HUES6 (cell line): Measurements from ENCODE around the gene ADAM8.

Source experiments
- H3K27ac ChIP-seq: 2 replicates; pipeline ENCODE4 v1.7.0; 2013; ENCODE audit warnings: low read depth, mild to moderate bottlenecking, low read length, inconsistent platforms
- H3K27me3 ChIP-seq: 2 replicates; pipeline ENCODE4 v1.6.1; 2013; ENCODE audit warnings: low read length; ENCODE audit not compliant: control insufficient read depth, insufficient read depth
- H3K36me3 ChIP-seq: 2 replicates; pipeline ENCODE4 v1.6.1; 2013; ENCODE audit warnings: low read length; ENCODE audit not compliant: control insufficient read depth, insufficient read depth
- H3K4me1 ChIP-seq: 2 replicates; pipeline ENCODE4 v1.6.1; 2013; ENCODE audit warnings: low read length; ENCODE audit not compliant: control insufficient read depth, insufficient read depth
- H3K4me3 ChIP-seq: 2 replicates; pipeline ENCODE4 v1.5.1; 2013; ENCODE audit warnings: low read depth, low read length
- H3K9ac ChIP-seq: one replicate; pipeline ENCODE4 v1.6.1; 2013; ENCODE audit warnings: mild to moderate bottlenecking, low read length
- H3K9me3 ChIP-seq: 2 replicates; pipeline ENCODE4 v1.6.1; 2013; ENCODE audit warnings: low read depth, low read length; ENCODE audit not compliant: control insufficient read depth, insufficient read depth

Gene ADAM8

DNA sequence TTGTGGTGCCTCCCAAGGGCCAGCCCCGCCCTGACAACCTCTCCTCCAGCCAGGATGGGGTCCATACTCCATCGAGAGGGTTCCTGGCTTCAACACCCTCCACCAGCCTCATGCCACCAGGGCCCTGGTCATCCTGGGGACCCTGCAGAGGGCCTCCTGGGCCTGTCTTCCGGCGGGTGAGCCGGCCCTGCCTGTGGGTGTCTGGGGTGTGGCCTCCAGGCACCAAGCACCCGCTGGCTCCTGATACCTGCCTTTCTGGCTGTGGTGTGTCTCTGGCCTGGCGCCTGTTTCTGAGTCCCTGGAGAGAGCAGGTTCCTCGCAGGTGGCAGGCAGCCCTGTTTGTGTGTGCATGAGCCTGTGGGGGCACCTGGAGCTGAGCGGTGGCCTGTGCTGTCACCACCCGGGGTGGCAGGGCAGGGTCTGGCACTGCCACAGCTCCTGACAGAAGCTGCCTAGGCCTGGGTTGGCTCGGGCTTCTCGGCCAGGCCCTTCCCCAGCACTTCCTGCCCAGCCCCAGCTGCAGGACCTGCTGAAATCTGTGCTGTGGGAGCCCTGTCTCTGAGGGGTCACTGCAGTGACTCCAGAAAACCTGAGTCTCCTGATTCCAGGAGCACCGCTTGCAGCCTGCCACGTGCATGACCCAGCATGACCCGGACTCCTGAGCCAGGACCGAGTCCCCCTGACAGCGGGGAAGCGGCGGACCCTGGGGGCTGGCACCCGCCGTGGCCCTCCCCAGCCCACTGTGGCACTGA lies 18.4 kb downstream of the ADAM8 start:
- Histone ChIP-seq H3K27ac (no peak overlapping the region), H3K9ac (no peak overlapping the region), H3K4me3 (peak overlapping the region; percentile 51), H3K27me3 (peaks cover 15% of the 10 kb centered on the region), H3K4me1 (peaks cover 25% of the 10 kb centered on the region), H3K36me3 (no peaks in the 10 kb centered on the region), H3K9me3 (no peaks in the 10 kb centered on the region)

GRCh38 chr10:133257489-133258065 lies 19.1 kb downstream of the ADAM8 start:
- no peaks in the 10 kb centered on the region for H3K9me3 ChIP-seq
- peaks cover 25% of the 10 kb centered on the region for H3K4me1 ChIP-seq
- no peak overlapping the region for H3K27ac ChIP-seq
- H3K4me3 ChIP-seq, result peak overlapping the region; percentile 51
- H3K9ac ChIP-seq, result no peak overlapping the region
- H3K36me3 ChIP-seq, result no peaks in the 10 kb centered on the region
- H3K27me3 ChIP-seq, result peaks cover 8% of the 10 kb centered on the region

DNA sequence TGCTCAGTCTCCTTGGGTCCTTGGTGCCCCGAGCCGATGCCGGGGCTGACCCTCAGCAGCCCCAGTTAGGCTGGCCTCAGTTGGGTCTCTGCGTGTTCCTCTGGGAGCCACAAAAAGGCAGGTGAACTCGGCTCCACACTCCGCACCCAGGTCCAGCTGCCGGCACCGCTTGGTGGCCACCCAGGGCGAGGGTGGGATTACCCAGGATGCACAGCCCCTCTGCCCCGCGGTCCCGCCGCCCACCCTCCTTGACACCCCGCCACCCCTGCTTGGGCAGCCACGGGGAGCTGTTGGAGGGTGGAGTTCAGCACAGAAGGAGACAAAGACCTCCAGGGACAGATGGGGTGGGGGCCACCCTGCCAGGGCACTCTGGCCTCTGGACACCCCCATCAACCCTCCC lies 21.3 kb downstream of the ADAM8 start:
- Histone ChIP-seq H3K36me3 (no peaks in the 10 kb centered on the region), H3K27ac (no peak overlapping the region), H3K27me3 (peaks cover 2% of the 10 kb centered on the region; the same call in 1 of the 2 replicates), H3K4me3 (no peak overlapping the region), H3K9ac (no peak overlapping the region), H3K4me1 (peaks cover 19% of the 10 kb centered on the region), H3K9me3 (no peaks in the 10 kb centered on the region)

GRCh38 chr10:133254421-133255120 lies 22.1 kb downstream of the ADAM8 start:
- H3K27me3 ChIP-seq, result peaks cover 7% of the 10 kb centered on the region; the same call in 1 of the 2 replicates
- peaks cover 19% of the 10 kb centered on the region for H3K4me1 ChIP-seq
- no peak overlapping the region for H3K4me3 ChIP-seq
- no peaks in the 10 kb centered on the region for H3K36me3 ChIP-seq
- H3K27ac ChIP-seq, result no peak overlapping the region
- H3K9me3 ChIP-seq, result no peaks in the 10 kb centered on the region
- no peak overlapping the region for H3K9ac ChIP-seq

DNA sequence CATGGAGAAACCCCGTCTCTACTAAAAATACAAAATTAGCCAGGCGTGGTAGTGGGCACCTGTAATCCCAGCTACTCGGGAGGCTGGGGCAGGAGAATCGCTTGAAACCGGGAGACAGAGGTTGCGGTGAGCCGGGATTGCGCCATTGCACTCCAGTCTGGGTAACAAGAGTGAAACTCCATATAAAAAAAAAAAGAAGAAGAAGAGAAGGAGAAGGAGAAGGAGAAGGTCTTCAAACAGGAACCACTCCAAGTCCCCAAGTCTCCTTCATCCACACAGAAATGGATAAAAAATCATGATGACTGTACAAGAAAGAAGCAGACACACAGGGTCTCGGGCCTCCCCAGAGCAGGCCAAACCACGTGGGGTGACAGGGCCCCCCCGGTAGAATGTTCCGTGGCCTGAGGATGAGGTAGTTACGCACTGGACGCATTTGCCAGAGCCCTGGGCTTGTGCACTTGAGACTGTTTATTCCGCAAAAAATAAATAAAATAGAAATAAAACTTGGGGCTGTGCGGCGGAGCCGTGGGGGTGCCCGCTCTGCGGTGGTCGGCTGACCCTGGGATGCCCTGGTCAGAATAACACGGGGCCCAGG lies 23.2 kb downstream of the ADAM8 start:
- Histone ChIP-seq H3K36me3 (no peaks in the 10 kb centered on the region), H3K9ac (no peak overlapping the region), H3K9me3 (no peaks in the 10 kb centered on the region), H3K4me1 (peaks cover 13% of the 10 kb centered on the region), H3K27ac (no peak overlapping the region), H3K4me3 (no peak overlapping the region), H3K27me3 (peaks cover 9% of the 10 kb centered on the region; the same call in 1 of the 2 replicates)

DNA sequence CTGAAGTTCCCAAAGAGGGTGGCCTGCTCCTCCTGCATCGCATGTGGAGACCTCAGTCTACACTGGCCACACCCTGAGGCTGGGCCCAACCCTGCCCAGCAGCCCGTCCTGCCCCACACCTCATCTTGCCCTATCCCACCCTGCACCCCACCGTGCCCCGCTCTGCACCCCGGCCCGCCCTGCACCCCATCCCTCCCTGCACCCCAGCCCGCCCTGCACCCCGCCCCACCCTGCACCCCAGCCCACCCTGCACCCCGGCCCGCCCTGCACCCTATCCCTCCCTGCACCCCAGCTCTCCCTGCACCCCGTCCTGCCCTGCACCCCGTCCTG lies 24.5 kb downstream of the ADAM8 start:
- H3K9me3 ChIP-seq, result no peaks in the 10 kb centered on the region
- no peaks in the 10 kb centered on the region for H3K36me3 ChIP-seq
- H3K27me3 ChIP-seq, result peaks cover 9% of the 10 kb centered on the region; the same call in 1 of the 2 replicates
- no peak overlapping the region for H3K9ac ChIP-seq
- H3K27ac ChIP-seq, result no peak overlapping the region
- H3K4me3 ChIP-seq, result no peak overlapping the region
- H3K4me1 ChIP-seq, result peaks cover 9% of the 10 kb centered on the region

DNA sequence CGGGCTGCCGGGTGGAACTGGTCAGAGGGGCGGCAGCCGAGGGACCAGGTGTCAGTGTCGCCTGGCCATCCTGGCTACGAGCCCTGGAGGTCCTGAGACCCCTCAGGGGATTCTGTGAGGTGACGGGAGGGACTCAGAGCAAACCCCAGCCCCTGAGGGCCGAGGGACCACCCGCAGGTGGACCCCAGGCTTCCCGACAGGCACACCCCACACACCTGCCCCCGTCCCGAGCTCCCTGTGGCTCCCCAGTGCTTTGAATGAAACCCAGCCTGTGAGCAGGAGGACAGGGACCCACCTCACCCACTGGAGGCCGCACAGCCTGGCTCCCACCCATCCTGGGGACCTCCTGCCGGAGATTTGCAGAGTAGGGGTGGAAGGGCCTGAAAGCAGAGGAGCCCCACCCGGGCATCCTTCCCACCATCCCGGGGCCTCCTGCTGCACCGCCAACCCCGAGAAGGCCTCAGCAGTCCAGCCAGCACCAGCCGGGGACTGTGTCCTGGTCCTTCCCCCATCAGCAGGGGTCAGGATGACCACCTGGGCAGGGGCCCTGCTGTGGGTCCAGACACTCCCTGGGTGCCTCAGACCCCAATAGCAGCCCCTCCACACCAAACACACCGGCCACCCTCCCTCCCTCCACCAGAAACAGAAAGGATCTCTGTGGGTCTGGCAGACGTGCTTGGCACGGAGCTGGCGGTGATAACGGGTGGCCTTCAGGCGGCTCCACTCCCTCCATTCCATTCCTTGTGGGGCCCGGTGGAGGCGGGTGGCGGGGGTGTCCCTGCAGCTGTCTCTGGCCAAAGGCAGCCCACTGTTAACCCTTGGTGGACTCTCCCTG lies 25.1 kb downstream of the ADAM8 start:
- peaks cover 12% of the 10 kb centered on the region for H3K4me1 ChIP-seq
- H3K9ac ChIP-seq, result no peak overlapping the region
- no peaks in the 10 kb centered on the region for H3K9me3 ChIP-seq
- peaks cover 9% of the 10 kb centered on the region; the same call in 1 of the 2 replicates for H3K27me3 ChIP-seq
- H3K36me3 ChIP-seq, result no peaks in the 10 kb centered on the region
- H3K27ac ChIP-seq, result no peak overlapping the region
- H3K4me3 ChIP-seq, result no peak overlapping the region

- H3K9me3 ChIP-seq, result no peaks in the 10 kb centered on the region
- H3K27me3 ChIP-seq, result peaks cover 9% of the 10 kb centered on the region; the same call in 1 of the 2 replicates
- H3K36me3 ChIP-seq, result no peaks in the 10 kb centered on the region
- no peak overlapping the region for H3K9ac ChIP-seq
- peaks cover 25% of the 10 kb centered on the region for H3K4me1 ChIP-seq
- H3K27ac ChIP-seq, result no peak overlapping the region
- H3K4me3 ChIP-seq, result no peak overlapping the region
Measured at GRCh38 chr10:133249975-133250754, 26.5 kb downstream of the ADAM8 start.

DNA sequence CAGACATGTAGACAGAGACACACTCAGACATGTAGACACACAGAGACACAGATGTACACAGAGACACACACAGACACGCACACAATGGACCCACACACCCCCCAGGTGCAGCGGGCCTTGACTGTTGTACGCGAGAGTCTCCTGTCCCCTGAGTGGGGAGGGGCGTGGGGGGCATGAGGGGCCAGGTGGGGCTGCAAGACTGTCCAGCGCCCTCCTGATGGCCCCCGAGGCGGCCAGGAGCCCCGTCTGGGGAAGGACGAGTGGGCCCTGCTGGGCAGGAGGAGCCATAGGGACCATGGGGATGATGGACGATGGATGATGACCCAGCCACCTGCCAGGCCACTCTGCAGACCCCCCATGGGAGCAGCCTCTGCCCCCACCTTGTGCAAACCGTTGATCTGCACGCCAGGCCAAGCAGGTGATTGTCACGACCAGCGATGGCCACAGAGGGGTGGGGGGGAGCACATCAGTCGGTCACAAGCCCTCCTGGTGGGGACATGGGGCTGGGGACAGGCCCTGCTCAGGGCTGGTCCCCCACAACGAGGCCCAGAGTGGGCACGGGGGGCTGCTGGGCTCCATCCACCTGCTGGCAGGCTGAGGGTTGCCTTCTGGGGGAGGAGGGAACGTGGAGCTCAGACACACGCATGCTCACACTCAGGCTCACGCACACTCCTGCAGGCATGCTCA lies 27.4 kb downstream of the ADAM8 start:
- Histone ChIP-seq H3K27ac (no peak overlapping the region), H3K4me1 (peaks cover 31% of the 10 kb centered on the region), H3K9me3 (no peaks in the 10 kb centered on the region), H3K27me3 (peaks cover 9% of the 10 kb centered on the region; the same call in 1 of the 2 replicates), H3K9ac (no peak overlapping the region), H3K36me3 (no peaks in the 10 kb centered on the region), H3K4me3 (no peak overlapping the region)
